CD4-positive, alpha-beta T cell treated with Interleukin-17A for 4 hours (primary cell): ENCODE data around the gene OXLD1.

Experiments used
- DNase-seq: peaks from one replicate; pipeline ENCODE4 v3.0.0-alpha.2; 2020; ENCODE audit warnings: mixed read lengths

OXLD1 gene

GRCh38 chr17:81701288-81702071 lies 35.1 kb upstream of the OXLD1 start:
- DNase-seq: no peak

DNA sequence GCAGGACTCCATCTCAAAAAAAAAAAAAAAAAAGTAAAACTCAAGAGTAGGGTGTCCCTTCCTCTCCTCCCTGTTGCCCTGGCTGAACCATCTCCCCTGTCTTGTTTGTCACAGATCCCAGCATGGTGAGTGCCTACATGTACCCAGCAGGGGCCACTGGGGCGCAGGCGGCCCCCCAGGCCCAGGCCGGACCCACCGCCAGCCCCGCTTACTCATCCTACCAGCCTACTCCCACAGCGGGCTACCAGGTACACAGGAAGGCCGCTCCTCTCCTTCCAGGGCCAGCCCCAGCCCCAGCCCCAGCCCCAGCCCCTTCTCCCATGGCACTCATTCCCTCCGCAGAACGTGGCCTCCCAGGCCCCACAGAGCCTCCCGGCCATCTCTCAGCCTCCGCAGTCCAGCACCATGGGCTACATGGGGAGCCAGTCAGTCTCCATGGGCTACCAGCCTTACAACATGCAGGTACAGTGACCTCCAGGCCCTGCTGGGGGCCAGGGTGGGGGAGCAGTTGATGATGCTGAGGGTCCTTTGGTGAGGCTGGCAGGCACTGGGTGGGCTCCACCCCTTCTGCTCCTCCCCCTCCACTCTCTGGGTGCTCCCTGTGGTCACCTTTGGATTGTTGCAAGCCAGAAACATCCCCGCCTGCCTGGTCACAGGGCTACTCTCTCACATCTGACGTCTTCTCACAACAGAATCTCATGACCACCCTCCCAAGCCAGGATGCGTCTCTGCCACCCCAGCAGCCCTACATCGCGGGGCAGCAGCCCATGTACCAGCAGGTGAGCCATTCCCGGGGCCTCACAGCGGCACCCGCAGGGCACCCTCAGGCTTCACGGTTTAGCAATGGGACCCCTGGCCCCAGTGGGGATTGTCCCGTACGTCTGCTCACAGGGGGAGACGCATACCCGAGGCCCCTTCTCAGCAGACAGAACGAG lies 34.2 kb upstream of the OXLD1 start:
- no peak for DNase-seq

DNA sequence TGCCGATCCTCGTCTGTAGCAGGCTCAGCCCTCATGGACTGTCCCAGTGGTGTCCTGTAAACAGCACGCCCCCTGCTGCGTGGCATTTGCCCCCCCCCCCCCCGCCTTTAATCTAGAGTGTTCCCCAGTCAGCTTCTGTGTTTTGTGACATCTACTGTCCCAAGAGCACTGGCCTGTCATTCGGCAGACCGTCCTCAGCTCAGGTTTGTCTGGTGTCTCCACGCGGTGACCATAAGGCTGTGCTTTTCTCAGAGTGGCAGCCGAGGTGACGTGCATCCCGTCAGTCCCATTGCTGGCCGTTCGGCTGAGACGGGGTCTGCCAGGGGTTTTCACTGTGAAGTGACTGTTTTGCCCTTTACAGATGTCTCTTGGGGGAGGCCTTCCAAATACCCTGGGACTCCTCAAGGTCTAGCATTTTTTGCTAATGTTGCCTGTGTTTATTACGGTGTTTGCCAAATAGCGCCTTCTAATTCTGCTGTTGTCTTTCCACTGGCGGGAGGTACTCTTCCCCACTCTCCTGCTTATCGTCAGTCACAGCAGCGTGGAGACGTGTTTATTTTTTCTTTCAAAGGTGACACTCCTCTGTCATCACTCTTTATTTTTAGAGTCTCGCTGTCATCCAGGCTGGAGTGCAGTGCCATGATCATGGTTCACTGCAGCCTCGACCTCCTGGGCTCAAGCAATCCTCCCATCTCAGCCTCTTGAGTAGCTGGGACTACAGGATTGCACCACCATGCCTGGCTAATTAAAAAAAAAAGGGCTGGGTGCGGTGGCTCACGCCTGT lies 31.0 kb upstream of the OXLD1 start:
- no peak for DNase-seq

- no peak for DNase-seq
These were observed 30.0 kb upstream of the OXLD1 start for GRCh38 chr17:81696218-81696941.

- DNase-seq: no peak
These were observed 29.4 kb upstream of the OXLD1 start for GRCh38 chr17:81695801-81696200.

- no peak for DNase-seq
These were observed 28.8 kb upstream of the OXLD1 start for GRCh38 chr17:81695211-81695610.

GRCh38 chr17:81694810-81695209 lies 28.4 kb upstream of the OXLD1 start:
- no peak for DNase-seq

DNA sequence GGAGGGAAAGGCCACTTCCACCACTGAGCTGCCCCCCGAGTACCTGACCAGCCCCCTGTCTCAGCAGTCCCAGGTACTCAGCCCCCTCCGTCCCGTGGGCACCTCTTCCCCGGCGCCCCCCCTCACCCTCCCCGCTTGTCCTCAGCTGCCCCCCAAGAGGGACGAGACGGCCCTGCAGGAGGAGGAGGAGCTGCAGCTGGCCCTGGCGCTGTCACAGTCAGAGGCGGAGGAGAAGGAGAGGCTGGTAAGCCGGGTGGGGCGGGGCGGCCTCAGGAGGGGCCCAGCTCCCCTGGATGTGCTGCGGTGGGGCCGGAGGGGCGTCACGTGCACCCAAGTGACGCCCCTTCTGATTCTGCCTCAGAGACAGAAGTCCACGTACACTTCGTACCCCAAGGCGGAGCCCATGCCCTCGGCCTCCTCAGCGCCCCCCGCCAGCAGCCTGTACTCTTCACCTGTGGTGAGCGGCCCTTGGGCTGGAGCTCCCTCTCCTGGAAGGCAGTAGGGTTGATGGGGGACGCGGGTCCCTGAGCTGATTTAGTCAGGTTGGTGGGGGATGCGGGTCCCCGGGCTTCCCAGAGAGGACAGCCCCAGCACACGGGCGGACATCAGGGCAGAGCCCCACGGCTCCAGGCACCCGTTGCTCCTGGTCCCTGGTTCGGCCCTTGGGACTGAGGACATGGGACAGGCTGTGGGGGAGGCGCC lies 27.3 kb upstream of the OXLD1 start:
- no peak for DNase-seq

GRCh38 chr17:81691608-81692007 lies 25.2 kb upstream of the OXLD1 start:
- DNase-seq: no peak

DNA sequence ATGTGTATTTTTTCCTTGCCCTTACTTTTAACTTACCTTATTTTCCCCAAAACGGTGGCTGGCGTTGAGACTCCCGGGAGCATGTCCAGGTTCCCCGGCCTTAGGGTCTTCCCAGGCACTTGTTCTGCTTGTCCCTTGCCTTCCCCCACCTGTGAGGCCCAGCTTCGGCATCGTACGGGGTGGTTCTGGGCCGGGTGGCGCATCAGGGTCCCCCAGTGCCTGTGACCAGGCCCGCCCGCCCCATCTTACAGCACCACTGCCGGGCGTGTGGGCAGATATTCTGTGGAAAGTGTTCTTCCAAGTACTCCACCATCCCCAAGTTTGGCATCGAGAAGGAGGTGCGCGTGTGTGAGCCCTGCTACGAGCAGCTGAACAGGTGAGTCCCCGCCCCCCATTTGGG lies 24.8 kb upstream of the OXLD1 start:
- no peak for DNase-seq

GRCh38 chr17:81690549-81690948 lies 24.1 kb upstream of the OXLD1 start:
- no peak for DNase-seq

DNA sequence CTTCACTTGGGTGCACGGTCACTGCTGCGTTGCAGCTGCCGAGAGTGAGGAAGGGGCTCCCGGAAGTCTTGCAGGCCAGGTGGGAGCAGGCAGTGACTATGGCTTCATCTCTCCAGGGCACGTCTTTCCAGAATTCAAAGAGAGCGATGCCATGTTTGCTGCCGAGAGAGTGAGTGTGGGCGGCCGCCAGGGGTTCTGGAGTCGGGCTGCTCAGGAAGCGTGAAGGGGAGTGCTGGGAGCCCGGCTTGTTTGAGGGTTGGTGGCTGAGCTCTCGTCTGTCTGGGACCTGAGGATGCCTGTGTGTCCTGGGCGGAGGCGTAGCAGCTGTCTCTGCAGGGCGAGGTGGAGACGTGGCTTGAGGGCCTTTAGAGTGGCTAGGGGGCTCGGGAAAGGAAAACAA lies 23.7 kb upstream of the OXLD1 start:
- no peak for DNase-seq

DNA sequence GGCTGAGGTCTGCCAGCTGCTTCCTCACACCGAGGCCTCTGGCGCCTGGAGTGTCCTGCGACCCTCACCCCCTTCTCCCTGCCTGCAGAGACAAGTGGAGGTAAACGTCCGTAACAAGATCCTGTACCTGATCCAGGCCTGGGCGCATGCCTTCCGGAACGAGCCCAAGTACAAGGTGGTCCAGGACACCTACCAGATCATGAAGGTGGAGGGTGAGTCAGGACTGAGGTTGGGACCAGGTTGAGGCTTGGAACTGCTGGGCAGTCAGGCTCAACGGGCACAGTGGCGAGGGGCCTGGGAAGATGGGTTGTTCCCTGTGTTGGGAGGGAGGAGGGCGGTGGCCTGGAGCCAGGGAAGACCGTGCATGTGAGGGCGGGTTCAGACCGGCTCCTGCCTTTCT lies 22.2 kb upstream of the OXLD1 start:
- no peak for DNase-seq

DNA sequence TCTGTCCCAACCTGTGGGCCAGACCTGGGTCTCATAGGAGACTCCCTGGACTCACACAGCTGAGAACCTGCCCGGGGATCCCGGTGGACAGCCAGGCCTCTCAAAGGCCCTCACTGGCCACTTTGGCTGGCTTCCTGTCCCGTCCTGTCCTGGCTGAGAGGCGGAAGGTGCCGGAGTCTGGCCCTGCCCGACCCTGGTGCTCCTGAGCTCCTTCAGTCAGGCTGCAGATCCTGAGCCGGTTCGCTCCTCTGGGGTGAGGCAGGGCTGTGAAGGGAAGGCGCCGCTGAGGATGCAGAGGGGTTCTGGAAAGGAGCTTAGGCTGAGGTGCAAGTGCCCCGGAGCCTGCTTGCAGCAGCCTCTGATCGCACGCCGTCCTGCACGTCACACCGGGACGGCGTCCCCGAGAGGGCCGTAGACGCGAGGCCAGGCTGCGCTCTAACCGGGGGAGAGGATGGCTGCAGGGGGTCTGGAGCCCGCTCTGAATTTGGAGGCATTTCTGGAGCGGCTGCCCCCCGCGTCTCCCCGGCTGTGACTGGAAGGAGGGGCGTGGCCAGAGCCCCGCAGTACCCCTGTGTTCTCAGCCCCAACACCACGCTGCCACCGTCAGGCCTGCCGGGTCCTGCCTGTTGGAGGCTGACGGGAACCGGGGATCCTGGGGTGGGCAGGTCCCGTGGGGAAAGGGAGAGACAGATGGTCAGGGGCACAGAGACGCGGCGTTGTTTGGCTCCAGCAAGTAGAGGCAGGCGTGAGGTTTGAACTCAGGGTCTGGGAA lies 21.6 kb upstream of the OXLD1 start:
- DNase-seq: no peak

- no peak for DNase-seq
These were observed 20.2 kb upstream of the OXLD1 start for GRCh38 chr17:81686614-81687013.

DNA sequence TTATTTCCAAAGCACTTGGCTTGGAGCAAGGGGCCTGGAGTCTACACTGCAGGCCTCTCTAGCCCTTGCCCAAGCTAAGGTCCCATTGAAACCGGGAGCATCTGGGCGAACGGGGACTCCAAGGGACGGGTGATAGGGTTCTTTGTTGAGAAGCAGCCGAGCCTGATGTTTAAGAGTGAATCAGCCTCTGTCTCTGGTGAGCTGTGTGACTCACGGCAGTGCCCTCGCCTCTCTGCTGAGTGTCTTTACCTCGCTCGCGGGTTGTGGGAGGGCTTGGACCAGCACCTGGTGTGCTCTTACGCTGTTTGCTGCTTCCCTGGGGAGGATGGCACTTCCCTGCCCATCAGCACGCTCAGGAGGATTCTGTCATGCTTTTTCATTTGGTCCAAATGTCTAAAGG lies 18.7 kb upstream of the OXLD1 start:
- peak; percentile 41 for DNase-seq

DNA sequence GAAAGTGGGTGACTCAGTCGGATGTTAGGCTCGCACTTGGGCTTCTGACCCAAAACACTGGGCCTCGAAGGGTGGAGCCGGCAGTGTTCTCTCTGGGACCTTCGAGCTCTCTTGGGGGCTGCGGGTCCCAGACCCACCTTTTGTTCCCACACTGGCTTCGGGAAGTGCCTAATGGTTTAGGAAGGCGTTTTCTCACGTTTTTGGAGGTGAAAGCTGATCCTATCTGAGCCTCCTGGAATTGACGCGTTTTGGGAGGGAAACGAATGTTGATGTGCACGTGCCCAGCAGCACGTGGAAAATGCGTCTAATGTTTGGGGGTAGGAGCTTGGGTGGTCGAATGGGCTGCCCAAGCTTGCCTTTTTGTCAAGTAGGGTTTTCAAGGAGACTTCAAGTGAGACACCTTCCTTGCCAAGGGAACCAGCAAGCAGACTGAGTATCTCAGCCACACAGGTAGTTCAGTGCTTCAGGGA lies 18.1 kb upstream of the OXLD1 start:
- peak; percentile 28 for DNase-seq

DNA sequence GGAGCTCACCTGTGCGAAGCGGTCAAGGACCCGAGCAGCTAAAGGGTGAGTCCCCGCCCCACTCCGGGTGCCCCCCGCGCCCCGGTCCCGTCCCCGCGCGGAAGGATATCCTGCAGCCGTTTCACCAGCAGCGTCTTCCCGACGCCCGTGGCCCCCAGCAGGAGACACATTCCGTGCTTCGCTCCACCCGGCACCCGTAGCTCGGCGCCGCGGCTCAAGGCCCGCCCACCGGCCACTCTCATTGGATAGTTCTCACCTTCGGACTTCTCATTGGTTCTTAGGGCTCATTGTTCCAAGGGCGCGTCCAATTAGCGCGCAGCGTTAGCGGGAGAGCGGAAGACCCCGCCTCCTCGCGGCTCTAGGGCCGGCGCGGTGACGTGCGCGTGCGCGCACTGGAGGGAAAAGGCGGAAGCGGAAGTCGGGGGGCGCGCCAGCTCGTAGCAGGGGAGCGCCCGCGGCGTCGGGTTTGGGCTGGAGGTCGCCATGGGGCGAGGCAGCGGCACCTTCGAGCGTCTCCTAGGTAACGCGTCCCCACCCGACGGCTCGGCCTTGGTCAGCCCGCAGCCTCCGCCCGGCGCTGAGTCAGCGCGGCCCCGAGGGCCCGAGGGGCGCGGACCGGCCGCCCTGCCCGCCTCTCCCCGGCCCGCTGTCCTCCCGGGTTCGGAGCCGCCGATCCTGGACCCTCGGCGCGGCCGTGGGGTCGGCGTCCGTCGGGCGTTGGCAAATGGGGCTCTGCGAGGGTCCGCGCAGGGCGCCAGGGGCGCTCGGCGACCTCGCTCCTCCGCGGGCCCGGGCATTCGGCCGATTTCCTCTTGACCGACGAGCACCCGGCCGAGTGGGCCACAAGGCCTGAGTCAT lies 17.4 kb upstream of the OXLD1 start, which contains the start of the genes ARL16 and HGS:
ARL16 (minus strand) TSS at position 214 of the 858 bp plus-strand sequence; CDS start at position 170, 44 bp downstream.
HGS (plus strand) TSS at position 428 of the 858 bp plus-strand sequence; CDS start at position 484, 56 bp downstream.
- peak; percentile 97 for DNase-seq

GRCh38 chr17:81683208-81683583 lies 16.8 kb upstream of the OXLD1 start:
- peak; percentile 13 for DNase-seq
